SK-N-SH (cell line): ENCODE results near the gene PPME1. TPM values are rescaled to one million over a fixed set of nuclear protein-coding genes. Genes with fewer than 3 reads are reported as not detected.

Experiments
- CTCF ChIA-PET: fragments of 300-600, 350-600 bp; formaldehyde crosslinking; extraction: SDS; loops from one replicate; lab custom pipeline; 2021; lab: Yijun Ruan, JAX
- POLR2A ChIA-PET: fragments of 350-600 bp; sonication (Branson Sonifier 250); formaldehyde crosslinking; extraction: SDS; loops from one replicate; lab custom pipeline; 2020; ENCODE audit warnings: antibody characterized with exemption, inconsistent platforms; lab: Yijun Ruan, JAX
- DNase-seq: peaks from one replicate; pipeline ENCODE4 v3.0.0; 2012
- H2AFZ ChIP-seq: fragments of 200-600 bp; sonication (generic); 2 replicates; pipeline ENCODE4 v1.8.1; 2016; ENCODE audit warnings: antibody characterized with exemption, mild to moderate bottlenecking, low read depth
- H3F3A ChIP-seq: fragments of 200-600 bp; sonication (generic); replicated peaks from 2 replicates; pipeline ENCODE3; 2016; ENCODE audit warnings: antibody characterized with exemption, mild to moderate bottlenecking; ENCODE audit not compliant: insufficient read depth
- H3K27ac ChIP-seq, 2 experiments: fragments of 200-500 bp in 1 of 2; fragments of 200-600 bp in 1 of 2; sonication (Bioruptor generic) in 1 of 2; sonication (generic), shearing (Covaris generic) in 1 of 2; 2 replicates each; pipeline versions ENCODE4 v1.5.1 to v1.6.1; 2014 to 2016; ENCODE audit warnings: low read depth in 2 of 2, inconsistent platforms in 1 of 2, low read length in 1 of 2, mild to moderate bottlenecking in 1 of 2, mixed read lengths in 1 of 2
- H3K27me3 ChIP-seq: fragments of 200-600 bp; sonication (generic), shearing (Covaris generic); 2 replicates; pipeline ENCODE4 v1.6.1; 2016; ENCODE audit warnings: mixed run types; ENCODE audit not compliant: insufficient read depth
- H3K36me3 ChIP-seq, 2 experiments: fragments of 200-500 bp in 1 of 2; fragments of 200-600 bp in 1 of 2; sonication (Bioruptor generic) in 1 of 2; sonication (generic) in 1 of 2; replicated peaks in 1 of 2; 2 replicates each; pipeline versions ENCODE3 to v1.5.1; 2014 to 2016; ENCODE audit warnings: low read length in 1 of 2, mild to moderate bottlenecking in 1 of 2; ENCODE audit not compliant: insufficient read depth in 2 of 2, control insufficient read depth in 1 of 2
- H3K4me1 ChIP-seq, 2 experiments: fragments of 200-500 bp in 1 of 2; fragments of 200-600 bp in 1 of 2; sonication (Bioruptor generic) in 1 of 2; sonication (generic), shearing (Covaris generic) in 1 of 2; 2 replicates each; pipeline versions ENCODE4 v1.5.1 to v1.6.1; 2014 to 2016; ENCODE audit warnings: low read depth in 1 of 2, low read length in 1 of 2, mixed run types in 1 of 2; ENCODE audit not compliant: insufficient read depth in 2 of 2, control insufficient read depth in 1 of 2
- H3K4me2 ChIP-seq: fragments of 200-600 bp; sonication (generic), shearing (Covaris generic); 2 replicates; pipeline ENCODE4 v1.6.1; 2017; ENCODE audit warnings: mixed run types
- H3K4me3 ChIP-seq, 2 experiments: fragments of 200-500 bp in 1 of 2; fragments of 200-600 bp in 1 of 2; sonication (Bioruptor generic) in 1 of 2; sonication (generic), shearing (Covaris generic) in 1 of 2; 2 replicates each; pipeline versions ENCODE4 v1.5.1 to v1.8.1; 2014 to 2016; ENCODE audit warnings: low read depth in 2 of 2, inconsistent platforms in 1 of 2, low read length in 1 of 2, mild to moderate bottlenecking in 1 of 2, mixed read lengths in 1 of 2, moderate library complexity in 1 of 2
- H3K79me2 ChIP-seq: fragments of 200-600 bp; sonication (generic); 2 replicates; pipeline ENCODE4 v1.8.1; 2017; ENCODE audit warnings: mild to moderate bottlenecking; ENCODE audit not compliant: insufficient read depth
- H3K9ac ChIP-seq: fragments of 200-600 bp; sonication (generic); 2 replicates; pipeline ENCODE4 v1.6.1; 2017; ENCODE audit warnings: mixed run types
- H3K9me2 ChIP-seq: fragments of 200-600 bp; sonication (generic); 2 replicates; pipeline ENCODE4 v1.6.1; 2017; ENCODE audit warnings: mixed run types
- H3K9me3 ChIP-seq: fragments of 200-600 bp; sonication (generic); 2 replicates; pipeline ENCODE4 v1.6.1; 2017; ENCODE audit warnings: mixed run types, mild to moderate bottlenecking, moderate library complexity
- H4K20me1 ChIP-seq: fragments of 200-600 bp; sonication (generic); 2 replicates; pipeline ENCODE4 v1.6.1; 2017; ENCODE audit warnings: mild to moderate bottlenecking, mixed run types; ENCODE audit not compliant: insufficient read depth
- EZH2phosphoT487 ChIP-seq: fragments of 200-600 bp; sonication (generic); IDR thresholded peaks from 2 replicates; pipeline ENCODE4 v1.6.1; 2017; ENCODE audit warnings: low read depth, mixed run types, mild to moderate bottlenecking, antibody characterized with exemption, moderate library complexity, borderline replicate concordance
- FOSL2 ChIP-seq: IDR thresholded peaks from 2 replicates; pipeline ENCODE4 v1.4.0; 2012; ENCODE audit warnings: low read depth, mild to moderate bottlenecking, moderate library complexity, borderline replicate concordance
- FOXJ3 ChIP-seq: sonication (generic); formaldehyde crosslinking; IDR thresholded peaks from 2 replicates; pipeline ENCODE4 v1.5.1; 2020; ENCODE audit warnings: mild to moderate bottlenecking, missing genetic modification reagents
- GATA2 ChIP-seq: sonication (generic); formaldehyde crosslinking; IDR thresholded peaks from 2 replicates; pipeline ENCODE4 v1.5.0; 2020; ENCODE audit warnings: mild to moderate bottlenecking, missing genetic modification reagents
- JUND ChIP-seq: IDR thresholded peaks from 2 replicates; pipeline ENCODE4 v1.4.0; 2012
- MAX ChIP-seq: IDR thresholded peaks from 2 replicates; pipeline ENCODE4 v1.4.0; 2012; ENCODE audit warnings: low read depth
- MEF2A ChIP-seq: IDR thresholded peaks from 2 replicates; pipeline ENCODE4 v1.4.0; 2012; ENCODE audit warnings: low read depth, borderline replicate concordance
- MXI1 ChIP-seq: IDR thresholded peaks from 2 replicates; pipeline ENCODE4 v1.6.1; 2012; ENCODE audit warnings: mild to moderate bottlenecking, low read depth, low read length, improper control_type of control experiment
- POLR2AphosphoS5 ChIP-seq: IDR thresholded peaks from 2 replicates; pipeline ENCODE4 v1.6.1; 2012; ENCODE audit warnings: low read depth, low read length
- RCOR1 ChIP-seq: fragments of 150-350 bp; IDR thresholded peaks from 2 replicates; pipeline ENCODE4 v1.6.1; 2017; ENCODE audit warnings: antibody characterized with exemption, low read length
- RFX5 ChIP-seq: IDR thresholded peaks from 2 replicates; pipeline ENCODE4 v1.6.1; 2012; ENCODE audit warnings: mild to moderate bottlenecking, improper control_type of control experiment, low read length
- SIN3A ChIP-seq: IDR thresholded peaks from 2 replicates; pipeline ENCODE4 v1.6.1; 2012; ENCODE audit warnings: low read depth, mild to moderate bottlenecking, low read length, moderate library complexity, borderline replicate concordance
- SMC3 ChIP-seq: IDR thresholded peaks from 2 replicates; pipeline ENCODE4 v1.6.1; 2012; ENCODE audit warnings: low read depth, low read length, improper control_type of control experiment
- TAF1 ChIP-seq: IDR thresholded peaks from 2 replicates; pipeline ENCODE4 v1.6.1; 2012; ENCODE audit warnings: low read depth, mild to moderate bottlenecking, low read length, moderate library complexity, borderline replicate concordance
- TCF12 ChIP-seq: IDR thresholded peaks from 2 replicates; pipeline ENCODE4 v1.4.0; 2012
- TEAD4 ChIP-seq: IDR thresholded peaks from 2 replicates; pipeline ENCODE4 v1.4.0; 2012; ENCODE audit warnings: mild to moderate bottlenecking, borderline replicate concordance; ENCODE audit not compliant: insufficient read depth
- ZBTB33 ChIP-seq: IDR thresholded peaks from 2 replicates; pipeline ENCODE4 v1.4.0; 2012; ENCODE audit warnings: low read depth, borderline replicate concordance
- WGBS: methylation state at CpG from one replicate; pipeline ENCODE4 v1.1.6; 2017; ENCODE audit warnings: low lambda C conversion rate; 5-methylcytosine and 5-hydroxymethylcytosine counted together
- polyA plus RNA-seq, 3 experiments: library from polyadenylated mRNA; depleted of rRNA; stranded (reverse); fragments of >200 nt; gene quantifications; 2 replicates each; pipeline ENCODE4 v1.2.3, GENCODE V29; 2012
- TF ChIP-seq, protein P1 (sequence below): IDR thresholded peaks from 2 replicates; pipeline ENCODE4 v1.6.1; 2012; ENCODE audit warnings: mild to moderate bottlenecking, low read depth, low read length, moderate library complexity
- TF ChIP-seq, protein P2 (sequence below): fragments of 200-600 bp; sonication (generic); IDR thresholded peaks from 2 replicates; pipeline ENCODE4 v1.6.1; 2017; ENCODE audit warnings: antibody characterized with exemption, mild to moderate bottlenecking, moderate library complexity

Gene PPME1
- polyA plus RNA-seq, 1 of the 3 experiments (the other 2 are of a cell fraction), result 107 TPM

- no peak for DNase-seq
- TF ChIP-seq JUND (no peak), POLR2AphosphoS5 (no peak), GATA2 (CRISPR knock-in tag) (no peak), SMC3 (no peak), RFX5 (no peak), RCOR1 (no peak)
- H3K4me3 ChIP-seq, result no peak overlapping the region
- H3K36me3 ChIP-seq, result no peaks in the 10 kb centered on the region
- peak overlapping the region; percentile 57; the same call in 1 of the 2 replicates for H3K9ac ChIP-seq
- H3F3A ChIP-seq, result peaks cover 39% of the 10 kb centered on the region
- H3K27me3 ChIP-seq, result no peaks in the 10 kb centered on the region
- H3K9me3 ChIP-seq, result no peaks in the 10 kb centered on the region
- H3K9me2 ChIP-seq, result no peaks in the 10 kb centered on the region
- POLR2A ChIA-PET, result no interaction called here
- CTCF ChIA-PET, result interaction anchor here (1.0 to 3.6 kb wide), 2 partner anchors 22 to 24 kb away, joined by 3 to 10 read pairs; no protein-coding TSS in a partner anchor
- H4K20me1 ChIP-seq, result no peaks in the 10 kb centered on the region
- H3K4me1 ChIP-seq, result peaks cover 2 to 32% of the 10 kb centered on the region in 2 experiments
- WGBS, result 79% methylated on average over 2 of the region's 2 CpGs
- 0 out of 2 replicates have a peak overlapping the region, but pooled peaks have one; percentile 17 for H2AFZ ChIP-seq
- peak overlapping the region; percentile 68 to 97; a peak in 3 of 4 replicates for H3K27ac ChIP-seq
- peak overlapping the region; percentile 65 for H3K4me2 ChIP-seq
- H3K79me2 ChIP-seq, result no peaks in the 10 kb centered on the region
Measured at GRCh38 chr11:74278103-74278502, 107.0 kb downstream of the PPME1 start.

- Histone ChIP-seq H4K20me1 (no peaks in the 10 kb centered on the region), H3K27ac (peak overlapping the region; percentile 68 to 97; a peak in 3 of 4 replicates), H3K9ac (peak overlapping the region; percentile 57; the same call in 1 of the 2 replicates), H3F3A (peaks cover 39% of the 10 kb centered on the region), H3K27me3 (no peaks in the 10 kb centered on the region), H3K9me3 (no peaks in the 10 kb centered on the region), H3K36me3 (no peaks in the 10 kb centered on the region), H2AFZ (peak overlapping the region; percentile 72), H3K4me2 (peak overlapping the region; percentile 65), H3K9me2 (no peaks in the 10 kb centered on the region), H3K79me2 (no peaks in the 10 kb centered on the region), H3K4me1 (peaks cover 2 to 32% of the 10 kb centered on the region in 2 experiments), H3K4me3 (no peak overlapping the region)
- 8% methylated on average over 1 of the region's 1 CpG for WGBS
- ChIA-PET POLR2A (no interaction called here), CTCF (interaction anchor here (1.0 to 3.6 kb wide), 2 partner anchors 23 to 171 kb away, joined by 3 to 10 read pairs; no protein-coding TSS in a partner anchor)
- DNase-seq, result no peak
- TF ChIP-seq ZBTB33 (no peak), TCF12 (peak; percentile 79), TAF1 (no peak), POLR2AphosphoS5 (peak; percentile 48; the same call in 1 of the 2 replicates), JUND (peak; percentile 71), FOXJ3 (no peak), FOSL2 (peak; percentile 69; the same call in 1 of the 2 replicates), MXI1 (no peak), SIN3A (no peak), MAX (peak; percentile 69; the same call in 1 of the 2 replicates), EZH2phosphoT487 (no peak), TEAD4 (peak; percentile 41; the same call in 1 of the 2 replicates), MEF2A (no peak)
- TF ChIP-seq, protein P1, sequence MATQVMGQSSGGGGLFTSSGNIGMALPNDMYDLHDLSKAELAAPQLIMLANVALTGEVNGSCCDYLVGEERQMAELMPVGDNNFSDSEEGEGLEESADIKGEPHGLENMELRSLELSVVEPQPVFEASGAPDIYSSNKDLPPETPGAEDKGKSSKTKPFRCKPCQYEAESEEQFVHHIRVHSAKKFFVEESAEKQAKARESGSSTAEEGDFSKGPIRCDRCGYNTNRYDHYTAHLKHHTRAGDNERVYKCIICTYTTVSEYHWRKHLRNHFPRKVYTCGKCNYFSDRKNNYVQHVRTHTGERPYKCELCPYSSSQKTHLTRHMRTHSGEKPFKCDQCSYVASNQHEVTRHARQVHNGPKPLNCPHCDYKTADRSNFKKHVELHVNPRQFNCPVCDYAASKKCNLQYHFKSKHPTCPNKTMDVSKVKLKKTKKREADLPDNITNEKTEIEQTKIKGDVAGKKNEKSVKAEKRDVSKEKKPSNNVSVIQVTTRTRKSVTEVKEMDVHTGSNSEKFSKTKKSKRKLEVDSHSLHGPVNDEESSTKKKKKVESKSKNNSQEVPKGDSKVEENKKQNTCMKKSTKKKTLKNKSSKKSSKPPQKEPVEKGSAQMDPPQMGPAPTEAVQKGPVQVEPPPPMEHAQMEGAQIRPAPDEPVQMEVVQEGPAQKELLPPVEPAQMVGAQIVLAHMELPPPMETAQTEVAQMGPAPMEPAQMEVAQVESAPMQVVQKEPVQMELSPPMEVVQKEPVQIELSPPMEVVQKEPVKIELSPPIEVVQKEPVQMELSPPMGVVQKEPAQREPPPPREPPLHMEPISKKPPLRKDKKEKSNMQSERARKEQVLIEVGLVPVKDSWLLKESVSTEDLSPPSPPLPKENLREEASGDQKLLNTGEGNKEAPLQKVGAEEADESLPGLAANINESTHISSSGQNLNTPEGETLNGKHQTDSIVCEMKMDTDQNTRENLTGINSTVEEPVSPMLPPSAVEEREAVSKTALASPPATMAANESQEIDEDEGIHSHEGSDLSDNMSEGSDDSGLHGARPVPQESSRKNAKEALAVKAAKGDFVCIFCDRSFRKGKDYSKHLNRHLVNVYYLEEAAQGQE, result peak; percentile 40; the same call in 1 of the 2 replicates
- TF ChIP-seq, protein P2, sequence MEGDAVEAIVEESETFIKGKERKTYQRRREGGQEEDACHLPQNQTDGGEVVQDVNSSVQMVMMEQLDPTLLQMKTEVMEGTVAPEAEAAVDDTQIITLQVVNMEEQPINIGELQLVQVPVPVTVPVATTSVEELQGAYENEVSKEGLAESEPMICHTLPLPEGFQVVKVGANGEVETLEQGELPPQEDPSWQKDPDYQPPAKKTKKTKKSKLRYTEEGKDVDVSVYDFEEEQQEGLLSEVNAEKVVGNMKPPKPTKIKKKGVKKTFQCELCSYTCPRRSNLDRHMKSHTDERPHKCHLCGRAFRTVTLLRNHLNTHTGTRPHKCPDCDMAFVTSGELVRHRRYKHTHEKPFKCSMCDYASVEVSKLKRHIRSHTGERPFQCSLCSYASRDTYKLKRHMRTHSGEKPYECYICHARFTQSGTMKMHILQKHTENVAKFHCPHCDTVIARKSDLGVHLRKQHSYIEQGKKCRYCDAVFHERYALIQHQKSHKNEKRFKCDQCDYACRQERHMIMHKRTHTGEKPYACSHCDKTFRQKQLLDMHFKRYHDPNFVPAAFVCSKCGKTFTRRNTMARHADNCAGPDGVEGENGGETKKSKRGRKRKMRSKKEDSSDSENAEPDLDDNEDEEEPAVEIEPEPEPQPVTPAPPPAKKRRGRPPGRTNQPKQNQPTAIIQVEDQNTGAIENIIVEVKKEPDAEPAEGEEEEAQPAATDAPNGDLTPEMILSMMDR, result no peak
Measured at GRCh38 chr11:74278721-74279161, 107.7 kb downstream of the PPME1 start.
